Measurements from ENCODE around the gene STRIP1. TPM values are rescaled to one million over a fixed set of nuclear protein-coding genes. Genes with fewer than 3 reads are reported as not detected.

Gene STRIP1
- total RNA-seq, 1 donor from 2014 or later: 34.9 TPM

DNA sequence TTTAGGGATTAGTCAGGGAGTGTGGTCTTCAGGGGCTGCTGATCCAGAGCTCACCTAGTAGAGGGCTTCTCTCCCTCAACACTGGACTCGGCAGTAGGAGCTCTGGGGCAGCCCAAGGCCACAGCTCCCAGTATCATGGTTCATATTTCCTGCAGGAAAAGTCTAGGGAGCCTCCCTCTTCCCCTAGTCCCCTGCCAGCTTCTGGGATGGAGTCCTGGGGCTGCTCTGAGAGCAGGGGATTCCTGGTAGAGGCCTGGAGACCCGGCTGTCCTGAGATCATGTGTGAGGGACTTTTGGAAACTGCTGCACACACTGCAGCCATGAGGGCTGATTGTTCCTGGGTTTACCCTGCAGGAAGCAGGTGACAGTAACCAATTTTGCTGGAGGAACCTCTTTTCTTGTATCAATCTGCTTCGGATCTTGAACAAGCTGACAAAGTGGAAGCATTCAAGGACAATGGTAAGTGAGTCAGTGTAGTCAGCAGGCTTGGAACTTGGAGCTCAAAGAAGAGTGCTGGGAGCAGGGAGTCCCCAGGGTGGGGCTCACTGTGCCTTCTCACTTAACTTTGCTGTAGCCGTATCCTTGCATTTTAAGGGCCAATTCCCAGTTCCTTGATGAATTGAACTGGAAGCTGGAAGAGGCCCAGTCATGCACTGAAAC lies 16.3 kb downstream of the STRIP1 start:
- intact Hi-C loops (cut with micrococcal nuclease): no loop called here

DNA sequence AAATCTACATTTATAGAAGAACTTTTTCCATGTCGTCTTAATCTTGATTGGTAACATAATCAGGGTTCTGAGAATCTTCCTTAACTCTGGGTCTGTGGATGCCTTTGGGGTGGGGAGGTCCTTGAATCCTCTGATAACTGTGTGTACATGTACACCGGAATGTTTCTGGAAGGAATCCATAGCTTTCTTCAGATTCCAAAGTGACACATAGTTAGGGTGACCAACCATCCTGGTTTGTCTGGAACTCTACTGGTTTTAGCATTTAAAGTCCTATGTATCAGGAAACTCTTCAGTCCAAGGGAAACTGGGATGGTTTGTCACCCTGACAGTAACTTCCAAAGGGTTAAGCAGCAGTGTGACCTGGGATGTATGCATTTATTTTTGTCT lies 16.8 kb downstream of the STRIP1 start:
- intact Hi-C loops (cut with micrococcal nuclease): no loop called here

GRCh38 chr1:110053552-110054428 lies 19.4 kb downstream of the STRIP1 start:
- intact Hi-C loops (cut with micrococcal nuclease): loop anchor here (2.0 kb wide), 1 partner anchor 53 kb away; no protein-coding TSS in a partner anchor

DNA sequence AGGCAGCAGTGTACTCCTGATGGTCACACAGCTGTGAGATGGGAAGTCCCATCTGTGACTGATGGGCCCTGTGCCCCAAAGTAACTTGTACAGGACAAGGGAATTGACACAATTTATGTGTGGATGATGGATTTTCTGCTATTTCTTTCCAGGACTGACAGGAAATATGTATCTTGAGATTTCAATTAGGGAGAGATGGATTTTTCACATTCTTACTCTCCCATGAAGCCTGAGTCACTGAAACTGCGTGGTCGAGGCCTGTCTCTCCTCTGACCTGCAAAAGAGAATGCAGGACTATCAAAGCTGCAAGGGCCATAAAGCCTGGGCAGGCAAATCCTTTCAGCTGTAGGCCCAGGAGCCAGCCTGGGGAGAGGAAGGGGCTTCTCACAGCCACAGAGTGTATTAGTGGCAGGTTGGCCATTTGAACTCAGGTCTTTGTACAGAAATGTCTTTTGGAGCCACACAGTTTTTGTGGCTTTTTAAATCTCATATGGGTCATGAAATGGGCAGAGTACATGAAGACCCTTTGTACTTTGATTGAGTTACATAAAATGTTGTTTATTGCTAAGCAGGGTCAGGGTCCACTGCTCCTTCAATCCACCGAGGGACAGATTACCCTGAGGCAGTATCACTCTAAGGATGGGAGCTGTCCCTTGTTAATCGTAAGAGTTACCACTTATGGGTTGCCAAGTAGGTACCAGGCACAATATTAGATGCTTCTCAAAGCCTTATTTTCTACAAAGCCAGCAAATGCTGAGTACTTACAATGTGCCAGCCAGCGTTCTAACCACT lies 21.3 kb downstream of the STRIP1 start:
- intact Hi-C loops (cut with micrococcal nuclease): loop anchor here (2.0 kb wide), 1 partner anchor 51 kb away; no protein-coding TSS in a partner anchor

DNA sequence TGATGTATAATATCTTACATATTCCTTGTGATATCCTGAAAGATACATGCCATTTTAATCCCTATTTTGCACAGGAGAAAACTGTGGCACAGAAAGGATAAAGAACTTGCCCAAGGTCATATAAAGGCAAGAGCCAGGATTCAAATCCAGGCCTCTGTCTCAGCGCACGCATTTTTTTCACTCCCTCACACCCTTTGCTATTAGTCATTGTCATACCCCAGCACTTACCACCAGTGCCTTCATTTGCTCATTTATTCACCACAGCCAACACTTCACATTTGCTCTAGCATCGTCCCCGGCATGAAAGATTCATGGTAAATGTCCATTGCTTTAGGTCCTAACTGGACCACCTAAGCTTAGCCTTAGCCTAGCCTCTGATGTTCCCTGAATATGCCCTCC lies 21.9 kb downstream of the STRIP1 start:
- intact Hi-C loops (cut with micrococcal nuclease): no loop called here

- intact Hi-C loops (cut with micrococcal nuclease): no loop called here
Observed at GRCh38 chr1:110056776-110057175, 22.4 kb downstream of the STRIP1 start.

GRCh38 chr1:110057963-110058518 lies 23.6 kb downstream of the STRIP1 start:
- intact Hi-C loops (cut with micrococcal nuclease): no loop called here

DNA sequence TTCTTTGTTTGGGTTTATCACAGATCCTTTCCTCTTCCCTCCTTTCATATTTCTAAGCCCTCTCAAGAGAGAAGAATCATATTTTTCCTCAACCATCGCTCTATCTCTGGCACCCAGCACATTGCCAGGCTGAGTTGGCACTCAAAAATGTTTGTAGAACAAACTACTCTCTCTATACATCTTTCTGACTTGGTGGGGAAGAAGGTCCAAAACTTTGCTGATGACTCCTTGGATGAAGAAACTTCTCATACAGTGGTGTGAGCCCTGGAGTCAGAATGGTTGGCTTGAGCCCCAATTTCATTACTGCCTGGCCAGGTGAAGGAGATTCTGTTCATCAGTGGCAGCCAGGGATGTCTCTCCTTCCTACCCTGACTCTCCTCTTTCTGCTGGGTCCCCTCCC lies 24.2 kb downstream of the STRIP1 start:
- intact Hi-C loops (cut with micrococcal nuclease): no loop called here

DNA sequence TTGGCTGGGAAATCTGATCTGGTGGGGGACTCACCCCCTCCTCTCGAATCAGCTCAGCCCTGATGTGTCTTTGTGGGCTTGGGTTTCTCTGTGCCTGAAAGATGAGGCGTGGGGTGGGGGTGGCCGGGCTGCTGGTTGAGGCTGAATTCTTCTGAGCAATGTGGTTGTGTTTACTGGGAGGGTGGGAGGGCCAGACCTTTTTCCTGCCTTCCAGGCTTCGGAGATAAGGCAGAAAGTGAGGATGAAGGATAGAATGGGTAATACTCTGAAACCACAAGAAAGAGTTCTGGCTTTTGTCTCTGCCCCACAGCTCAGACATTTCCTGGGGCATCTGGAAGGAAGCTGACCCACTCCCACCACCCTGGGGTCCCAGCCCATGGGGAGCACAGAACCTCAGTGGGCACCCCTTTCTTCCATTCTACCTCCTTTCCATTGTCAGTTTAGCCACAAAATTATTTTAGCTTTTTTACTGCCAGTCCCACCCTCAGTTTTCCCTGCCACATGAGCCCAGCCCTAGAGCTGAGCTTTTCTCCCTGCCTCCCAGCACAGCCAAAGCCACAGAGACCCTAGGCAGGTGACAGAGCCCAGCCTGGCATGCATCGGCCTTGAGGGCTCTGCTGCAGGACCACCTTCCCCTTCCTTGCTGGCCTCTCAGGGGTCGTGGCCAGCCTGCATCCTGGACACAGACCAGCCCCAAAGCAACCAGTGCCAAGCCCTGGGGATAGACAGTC lies 24.9 kb downstream of the STRIP1 start:
- intact Hi-C loops (cut with micrococcal nuclease): no loop called here

- intact Hi-C loops (cut with micrococcal nuclease): no loop called here
Observed at GRCh38 chr1:110060034-110060661, 25.7 kb downstream of the STRIP1 start.

GRCh38 chr1:110060662-110061060 lies 26.2 kb downstream of the STRIP1 start:
- intact Hi-C loops (cut with micrococcal nuclease): no loop called here

- intact Hi-C loops (cut with micrococcal nuclease): no loop called here
Observed at GRCh38 chr1:110061341-110061740, 26.9 kb downstream of the STRIP1 start.

DNA sequence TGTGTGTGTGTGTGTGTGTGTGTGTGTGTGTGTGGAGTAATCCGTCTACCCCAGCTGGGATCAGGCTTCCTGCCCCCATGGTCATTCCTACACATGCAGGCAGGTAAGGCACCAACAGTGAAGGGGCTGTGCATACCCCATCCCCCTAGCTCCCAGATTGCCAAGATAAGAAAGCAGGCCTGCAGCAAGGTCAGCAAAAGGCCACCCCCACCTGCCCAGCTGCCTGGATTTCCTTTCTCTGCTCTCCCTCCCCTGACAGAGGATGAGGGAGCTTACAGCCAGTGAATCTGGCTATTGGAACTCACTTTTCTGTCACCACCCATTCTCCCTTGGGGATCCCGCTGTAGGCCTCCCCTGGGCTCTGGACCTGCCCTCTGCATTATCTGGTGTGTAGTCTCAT lies 28.2 kb downstream of the STRIP1 start:
- intact Hi-C loops (cut with micrococcal nuclease): no loop called here

GRCh38 chr1:110063781-110064180 lies 29.4 kb downstream of the STRIP1 start:
- intact Hi-C loops (cut with micrococcal nuclease): no loop called here

- intact Hi-C loops (cut with micrococcal nuclease): no loop called here
Observed at GRCh38 chr1:110064576-110065337, 30.3 kb downstream of the STRIP1 start.

GRCh38 chr1:110065841-110066240 lies 31.4 kb downstream of the STRIP1 start:
- intact Hi-C loops (cut with micrococcal nuclease): no loop called here

GRCh38 chr1:110067479-110067892 lies 33.1 kb downstream of the STRIP1 start:
- intact Hi-C loops (cut with micrococcal nuclease): no loop called here

GRCh38 chr1:110067893-110068645 lies 33.6 kb downstream of the STRIP1 start:
- intact Hi-C loops (cut with micrococcal nuclease): no loop called here
